GM21786 (cell line): ENCODE measurements around the gene TTLL11.

Experiments
- ATAC-seq: cut with Tn5 transposase; IDR thresholded peaks from one replicate; pipeline ENCODE4 v1.9.1; 2021; ENCODE audit not compliant: unreplicated experiment

The TTLL11 gene

DNA sequence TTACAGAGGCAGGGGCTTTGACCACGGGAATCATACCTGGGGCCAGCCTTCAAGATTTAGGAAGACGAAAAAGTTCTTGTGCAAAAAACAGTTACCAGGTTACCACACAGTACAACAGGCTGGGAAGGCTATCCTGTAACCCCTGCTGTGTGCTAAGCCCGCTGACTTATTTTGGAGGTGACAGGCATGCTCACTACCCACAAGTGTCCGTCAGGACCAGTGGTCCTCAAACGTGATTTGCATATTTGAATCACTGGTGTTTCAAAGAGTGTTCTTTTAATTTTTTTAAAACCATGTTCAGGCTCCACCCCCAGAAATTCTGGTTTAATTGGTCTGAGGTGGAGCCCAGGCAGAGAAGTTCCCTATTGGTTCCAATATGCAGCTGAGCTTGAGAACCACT, 146.6 kb downstream of the TTLL11 start:
- no peak for ATAC-seq

DNA sequence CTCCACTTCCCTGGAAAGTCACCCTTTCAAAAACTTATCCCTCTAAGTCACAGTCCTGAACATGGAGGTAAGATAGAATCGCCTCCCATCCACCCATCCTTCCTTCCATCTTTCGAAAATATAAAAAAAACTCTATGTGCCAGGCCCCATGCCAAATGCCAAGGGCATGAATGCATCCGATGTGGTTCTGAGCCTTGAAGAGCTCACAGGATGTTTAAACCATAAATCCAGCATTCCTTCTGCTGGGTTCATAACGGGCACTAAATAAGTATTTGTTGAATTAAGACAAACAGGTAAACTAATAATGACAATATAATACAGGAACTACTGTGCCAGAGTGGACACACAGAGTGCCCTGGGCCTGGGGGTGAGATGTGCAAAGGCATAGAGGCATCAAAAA, 147.3 kb downstream of the TTLL11 start:
- no peak for ATAC-seq

DNA sequence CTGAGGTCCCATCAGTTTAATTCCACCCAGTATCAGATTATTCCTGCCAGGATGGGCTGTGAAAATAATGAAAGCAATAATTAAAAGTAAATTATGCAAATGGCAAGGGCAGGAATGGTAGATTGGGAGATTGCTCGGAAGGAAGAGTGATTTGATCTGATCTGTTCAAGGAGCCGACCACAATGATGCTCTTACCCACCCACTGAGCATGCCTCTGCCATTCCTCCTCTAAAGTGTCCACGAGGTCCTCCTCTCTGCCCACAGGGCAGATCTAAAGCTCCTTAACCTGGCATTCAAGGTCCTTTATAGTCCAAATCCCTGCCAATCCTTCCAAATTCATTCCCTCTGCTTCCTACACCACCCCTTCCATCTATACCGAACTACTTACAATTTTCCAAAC, 147.8 kb downstream of the TTLL11 start:
- ATAC-seq = no peak

DNA sequence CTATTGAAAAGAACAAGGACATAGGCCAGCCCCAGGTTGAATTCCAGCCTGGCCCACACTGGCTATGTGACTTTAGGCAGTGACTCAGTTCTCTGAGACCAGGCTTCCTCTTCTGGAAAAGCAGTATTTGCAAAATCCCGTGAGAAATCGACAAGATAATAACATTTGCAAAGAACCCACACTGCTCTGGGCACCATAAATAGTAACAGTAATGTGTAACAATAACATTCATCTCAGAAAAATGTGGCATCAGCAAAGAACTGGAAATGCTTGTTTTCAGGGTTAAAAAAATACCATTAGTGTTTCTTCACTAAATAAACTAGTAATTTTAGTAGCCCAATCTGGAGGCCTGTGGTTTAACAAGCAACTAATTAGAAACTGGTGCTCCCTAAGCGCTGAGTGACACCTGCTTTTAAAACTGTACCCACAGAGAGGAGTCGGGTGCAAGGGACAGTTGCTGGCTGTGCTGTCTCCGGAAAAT, 148.4 kb downstream of the TTLL11 start:
- no peak for ATAC-seq

DNA sequence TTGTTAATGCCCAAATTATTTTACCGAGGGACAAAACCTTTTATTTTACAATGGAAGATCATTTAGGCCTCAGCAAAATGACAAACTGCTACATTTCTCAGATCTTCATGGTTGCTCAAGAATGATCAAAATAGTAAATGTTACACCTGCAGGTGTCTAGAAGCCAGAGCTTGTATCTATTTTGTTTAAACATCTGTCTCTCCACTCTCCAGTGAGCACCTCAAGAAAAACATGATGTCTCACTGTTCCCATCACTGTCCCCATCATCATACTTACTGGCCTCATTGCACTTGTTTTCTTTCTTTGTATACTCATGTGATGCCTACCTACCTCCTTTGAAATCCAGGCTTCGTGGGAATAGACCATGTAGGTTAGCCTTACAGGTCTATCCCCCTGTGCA, 149.6 kb downstream of the TTLL11 start:
- no peak for ATAC-seq

DNA sequence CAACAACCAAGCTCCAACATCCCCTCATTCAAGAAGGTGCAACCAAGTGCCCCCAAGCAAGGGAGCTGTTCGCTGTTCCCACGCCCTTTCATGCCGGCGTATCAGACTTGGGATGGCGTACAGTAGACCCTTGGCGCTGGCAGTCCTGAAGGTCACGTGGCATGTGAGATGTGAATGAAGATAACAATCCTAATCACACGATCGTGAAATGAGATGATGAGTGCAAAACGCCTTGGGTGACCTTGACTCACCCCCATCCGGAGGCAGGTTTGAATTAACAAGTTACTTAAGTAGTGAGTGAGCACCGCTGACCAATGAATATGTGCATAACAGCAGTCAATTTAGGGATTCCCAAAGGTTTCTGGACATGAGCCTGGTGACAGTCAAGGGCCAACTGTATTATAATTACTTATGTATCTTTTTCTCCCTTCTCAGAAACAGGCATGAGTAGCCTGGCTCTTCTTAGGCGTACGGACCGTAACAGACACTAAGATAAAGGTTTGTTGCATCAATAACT, 150.2 kb downstream of the TTLL11 start:
- no peak for ATAC-seq

DNA sequence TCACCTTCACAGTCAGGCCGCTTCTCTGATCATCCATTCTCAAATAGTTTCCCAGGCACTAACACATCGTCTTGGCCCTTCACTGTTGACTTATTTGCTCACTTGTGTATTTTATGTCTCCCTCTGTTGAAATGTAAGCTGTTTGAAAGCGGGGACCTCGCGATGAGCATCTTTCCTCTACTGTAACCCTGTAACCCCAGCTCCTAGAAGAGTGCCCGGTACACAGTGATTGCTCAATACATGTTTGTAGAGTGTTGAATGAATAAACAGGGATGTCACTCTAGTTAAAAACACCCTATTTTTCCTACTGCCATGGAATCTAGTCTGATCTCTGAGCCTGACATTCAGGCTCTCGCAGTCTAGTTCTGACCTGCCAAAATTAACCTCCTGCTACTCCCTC, 150.8 kb downstream of the TTLL11 start:
- no peak for ATAC-seq

DNA sequence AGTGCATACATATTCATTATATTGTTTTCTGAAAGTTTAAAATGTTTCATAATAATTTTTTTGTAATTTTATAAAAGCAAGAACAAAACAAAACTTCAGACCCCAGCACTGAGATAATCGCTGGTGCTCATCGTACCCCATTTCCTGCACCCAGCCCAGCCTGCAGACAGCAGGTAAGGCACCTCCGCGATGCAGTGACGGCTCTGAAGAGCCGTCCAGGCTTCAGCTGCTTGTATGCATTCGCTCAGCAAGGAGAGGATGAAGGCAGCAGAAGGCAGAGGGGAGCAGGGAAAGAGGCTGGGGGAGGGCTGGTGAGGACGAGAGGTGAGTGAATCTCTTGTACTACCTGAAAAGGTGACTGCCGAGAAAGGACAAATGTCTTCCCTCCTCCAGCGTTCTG, 153.5 kb downstream of the TTLL11 start:
- ATAC-seq = no peak

DNA sequence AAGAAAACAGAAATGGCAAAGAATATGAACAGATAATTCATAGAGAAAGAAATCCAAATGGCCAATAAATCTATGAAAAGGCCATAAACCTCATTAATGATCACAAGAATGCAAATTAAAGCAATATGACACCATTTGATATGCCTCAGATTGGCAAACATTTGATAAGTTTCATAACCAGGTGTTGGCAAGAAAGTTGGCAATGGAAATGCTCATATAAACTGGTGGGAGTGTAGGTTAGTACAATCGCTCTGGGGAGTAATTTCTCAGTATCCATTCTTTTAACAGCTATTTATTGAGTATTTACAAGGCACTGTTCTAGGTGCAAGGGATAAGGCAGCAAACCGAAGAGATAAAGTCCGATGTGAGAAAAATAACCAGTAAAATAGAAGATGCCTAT, 154.5 kb downstream of the TTLL11 start:
- no peak for ATAC-seq

DNA sequence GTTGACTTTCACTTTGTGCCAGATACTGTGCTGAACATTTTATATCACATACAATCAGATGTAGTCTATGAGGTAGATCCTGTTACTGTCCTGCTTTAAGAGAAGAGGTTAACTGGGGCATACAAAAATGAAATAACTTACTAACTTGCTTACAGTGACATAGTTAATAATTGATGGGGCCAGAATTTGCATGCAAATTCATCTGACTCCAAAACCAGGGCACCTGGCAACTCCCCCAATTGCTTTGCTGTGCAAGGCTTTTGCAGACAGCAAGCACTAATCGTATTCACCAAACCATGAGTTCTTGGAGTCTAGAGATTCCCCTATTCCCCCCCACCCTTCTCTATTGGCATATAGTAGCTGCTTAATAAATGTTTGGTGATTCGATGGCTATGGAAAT, 155.9 kb downstream of the TTLL11 start:
- ATAC-seq = no peak

DNA sequence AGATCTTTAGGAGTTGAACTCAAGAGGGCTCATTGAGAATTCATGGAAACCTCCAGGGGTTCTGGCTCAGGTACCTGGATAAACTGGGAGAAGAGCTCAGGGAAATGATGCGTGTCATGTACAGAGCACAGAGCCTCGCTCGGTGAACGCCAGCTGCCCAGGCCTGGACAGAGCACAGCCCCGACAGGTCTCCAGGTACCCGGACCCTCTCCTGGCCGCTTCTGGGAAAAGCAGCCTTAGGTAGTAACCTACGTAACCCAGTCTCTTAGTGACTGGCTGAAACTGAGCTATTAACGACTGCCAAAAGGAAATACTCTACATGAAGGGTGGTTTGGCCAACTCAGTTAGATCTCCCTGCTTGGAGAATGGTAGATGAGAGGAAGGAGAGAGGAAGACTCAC, 157.4 kb downstream of the TTLL11 start:
- ATAC-seq = no peak

DNA sequence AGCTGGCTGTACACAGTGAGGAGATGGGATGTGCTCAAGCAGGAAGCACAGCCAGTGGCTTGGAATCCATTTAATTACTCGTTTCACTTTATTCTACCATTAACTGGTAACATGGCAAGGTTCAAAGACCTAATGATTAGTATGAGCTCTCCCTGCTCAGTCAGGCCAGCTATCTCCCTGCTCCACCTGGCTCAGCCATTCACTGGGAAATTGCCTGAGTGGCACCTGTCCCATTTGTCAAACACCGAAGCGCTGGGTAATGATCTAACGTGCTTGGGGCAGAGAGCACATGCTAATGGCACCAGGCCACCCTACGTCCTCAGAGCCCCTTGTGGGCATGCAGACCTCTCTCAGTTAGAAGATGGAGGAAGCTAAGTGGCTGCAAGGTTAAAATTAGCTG, 162.2 kb downstream of the TTLL11 start:
- ATAC-seq = no peak

DNA sequence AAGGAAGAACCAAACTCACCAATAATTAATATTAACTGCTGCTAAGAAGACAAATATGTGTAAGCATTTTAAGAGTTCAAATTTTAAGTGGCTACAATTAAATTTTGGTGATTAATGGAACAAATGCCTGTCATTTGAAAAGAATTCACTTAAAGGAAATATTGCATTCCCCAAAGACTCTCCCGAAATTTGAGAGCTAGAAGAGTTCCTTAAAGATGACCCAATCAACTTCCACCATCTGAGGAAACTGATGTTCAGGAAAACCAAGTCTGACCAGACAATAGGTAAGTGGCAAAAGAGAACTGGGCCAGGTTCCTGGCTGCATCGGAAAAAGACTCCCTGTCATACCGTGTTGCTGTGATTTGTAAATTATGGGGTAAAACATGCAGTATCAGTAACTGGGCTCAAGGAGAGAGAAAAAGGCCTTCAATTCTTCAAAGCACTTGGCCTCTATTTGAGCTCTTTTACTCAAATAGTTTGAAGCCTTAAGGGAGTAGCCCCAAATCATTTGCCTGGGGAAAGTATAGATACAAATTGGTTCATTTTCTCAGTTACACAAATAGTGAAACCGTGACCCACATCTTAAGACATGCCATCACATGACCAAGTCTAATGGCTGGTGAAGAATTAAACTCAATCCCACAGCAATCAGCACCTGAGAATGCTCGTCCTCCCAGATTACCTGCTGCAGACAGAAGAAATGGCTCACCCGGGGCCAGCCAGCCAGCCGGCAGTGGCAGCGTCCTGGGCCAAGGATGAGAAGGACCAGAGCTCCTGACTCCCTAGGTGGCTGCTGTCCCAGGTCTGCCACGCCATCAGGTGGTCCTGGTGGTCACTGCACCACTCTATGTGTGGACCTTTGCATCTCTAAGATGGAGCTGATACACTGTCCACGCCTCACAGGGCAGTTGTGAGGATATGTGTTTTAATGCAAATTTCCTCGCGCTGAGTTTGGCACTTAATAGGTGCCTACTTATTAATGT, 162.9 kb downstream of the TTLL11 start:
- no peak for ATAC-seq

DNA sequence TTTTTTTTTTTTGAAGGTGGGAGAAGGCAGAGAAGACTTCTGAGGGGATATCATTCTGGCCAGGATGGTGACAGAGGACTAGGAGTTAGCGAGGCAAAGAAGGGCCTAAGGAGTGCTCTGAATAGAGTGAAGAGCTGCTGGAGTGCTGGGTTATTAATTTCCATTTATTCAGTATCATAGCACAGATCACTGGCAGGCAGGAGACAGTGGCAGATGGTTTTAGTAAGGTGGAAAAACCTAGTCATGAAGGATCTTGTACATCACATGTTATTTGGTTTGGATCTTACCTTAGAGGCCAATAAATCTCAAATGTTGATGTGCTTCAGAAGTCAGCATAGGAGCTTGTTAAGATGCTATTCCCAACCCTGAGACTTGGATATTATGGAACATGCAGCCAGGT, 165.5 kb downstream of the TTLL11 start:
- no peak for ATAC-seq

DNA sequence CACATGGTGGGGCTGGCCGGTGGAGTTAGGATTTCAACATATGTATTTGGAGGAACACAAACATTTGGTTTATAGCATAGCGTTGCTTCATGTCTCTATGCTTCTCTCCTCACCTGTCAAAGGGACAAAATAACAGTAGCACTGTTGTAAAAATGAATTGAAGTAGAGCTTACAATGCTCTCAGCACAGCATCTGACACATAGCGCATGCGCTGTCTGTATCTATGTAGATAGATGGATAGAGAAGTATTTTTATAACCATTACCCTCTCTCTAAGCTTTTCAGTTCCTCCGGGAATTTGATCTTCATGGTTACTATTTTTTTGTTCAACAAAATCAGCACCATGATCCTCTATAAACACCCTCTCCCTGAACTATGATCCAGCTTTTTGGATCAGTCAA, 166.0 kb downstream of the TTLL11 start:
- no peak for ATAC-seq

DNA sequence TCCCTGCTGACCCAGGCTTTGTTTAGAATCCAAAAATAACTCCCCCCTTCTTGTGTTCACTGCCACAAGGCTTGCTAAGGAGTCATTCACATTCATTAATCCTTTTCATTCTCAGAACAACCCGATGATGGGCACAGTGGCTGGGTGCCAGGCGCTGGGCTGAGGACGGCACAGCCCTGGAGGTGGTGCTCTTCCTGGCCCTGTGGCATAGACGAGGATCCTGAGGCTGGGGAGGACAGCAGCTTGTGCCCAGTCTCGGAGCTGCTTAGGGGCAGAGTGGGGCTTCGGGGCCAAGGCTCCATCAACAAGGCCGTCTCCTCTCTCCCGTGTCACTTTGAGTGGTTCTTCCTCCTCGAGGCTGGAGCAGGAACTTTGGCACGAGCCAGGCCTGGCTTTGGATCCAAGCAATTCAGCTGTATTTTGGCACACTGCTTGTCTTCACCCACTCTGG, 166.7 kb downstream of the TTLL11 start:
- ATAC-seq = no peak

DNA sequence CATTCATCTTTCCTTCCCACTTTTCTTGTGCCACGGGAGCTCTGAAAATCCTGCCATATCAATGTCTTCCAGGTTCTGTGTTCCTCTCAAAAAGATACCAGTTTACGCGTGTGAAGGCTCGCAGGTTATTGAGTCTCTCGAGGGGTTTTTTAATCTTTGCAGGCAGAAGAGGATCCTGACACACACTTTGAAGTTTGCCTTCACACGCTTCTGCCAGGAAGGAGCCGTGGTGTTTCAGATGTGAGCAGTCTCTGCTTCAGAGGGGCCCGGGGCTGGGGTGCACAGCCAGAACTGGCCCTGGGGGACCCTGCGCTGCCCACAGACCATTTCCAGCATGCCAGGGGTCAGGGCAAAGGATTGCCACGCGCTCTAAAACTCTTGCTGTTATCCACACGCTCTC, 167.2 kb downstream of the TTLL11 start:
- ATAC-seq = no peak

DNA sequence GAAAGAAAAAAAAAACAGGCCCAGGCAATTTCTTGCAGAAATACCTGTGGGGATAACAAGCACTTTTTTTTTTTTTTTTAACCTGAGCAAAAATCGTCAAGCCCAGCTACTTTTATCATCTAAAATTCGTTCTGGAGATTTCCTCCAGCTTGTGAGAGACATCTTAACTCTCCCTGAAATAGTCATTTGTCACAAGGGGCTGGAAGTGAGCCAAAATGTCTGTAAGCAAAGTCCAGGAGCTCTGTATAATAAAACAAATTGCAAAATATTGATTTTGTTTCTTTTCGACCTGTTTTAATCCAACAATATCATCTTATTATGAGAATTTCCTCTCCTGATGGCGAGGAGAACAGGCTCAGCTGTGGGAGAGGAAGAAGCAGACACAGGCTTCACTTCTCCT, 168.4 kb downstream of the TTLL11 start:
- ATAC-seq = no peak

DNA sequence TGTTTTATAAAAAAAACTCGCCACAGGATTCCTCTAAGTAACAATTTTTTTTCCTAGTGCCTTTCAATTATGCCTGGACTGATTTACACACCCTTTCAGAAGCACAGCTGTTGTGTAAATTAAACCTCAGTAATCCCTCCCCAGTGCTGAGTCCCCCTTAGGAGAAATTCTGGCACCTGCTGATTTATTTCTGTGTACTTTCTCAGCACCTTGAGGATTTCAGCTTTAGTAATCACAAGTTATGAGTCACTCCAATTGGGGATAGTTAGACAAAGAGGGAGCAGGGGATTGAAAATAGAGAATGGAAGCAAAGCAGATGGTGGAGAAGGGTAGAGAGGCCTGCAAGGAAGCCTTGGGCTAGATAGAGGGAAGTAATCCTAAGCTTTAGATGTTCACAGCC, 171.7 kb downstream of the TTLL11 start:
- ATAC-seq = no peak

DNA sequence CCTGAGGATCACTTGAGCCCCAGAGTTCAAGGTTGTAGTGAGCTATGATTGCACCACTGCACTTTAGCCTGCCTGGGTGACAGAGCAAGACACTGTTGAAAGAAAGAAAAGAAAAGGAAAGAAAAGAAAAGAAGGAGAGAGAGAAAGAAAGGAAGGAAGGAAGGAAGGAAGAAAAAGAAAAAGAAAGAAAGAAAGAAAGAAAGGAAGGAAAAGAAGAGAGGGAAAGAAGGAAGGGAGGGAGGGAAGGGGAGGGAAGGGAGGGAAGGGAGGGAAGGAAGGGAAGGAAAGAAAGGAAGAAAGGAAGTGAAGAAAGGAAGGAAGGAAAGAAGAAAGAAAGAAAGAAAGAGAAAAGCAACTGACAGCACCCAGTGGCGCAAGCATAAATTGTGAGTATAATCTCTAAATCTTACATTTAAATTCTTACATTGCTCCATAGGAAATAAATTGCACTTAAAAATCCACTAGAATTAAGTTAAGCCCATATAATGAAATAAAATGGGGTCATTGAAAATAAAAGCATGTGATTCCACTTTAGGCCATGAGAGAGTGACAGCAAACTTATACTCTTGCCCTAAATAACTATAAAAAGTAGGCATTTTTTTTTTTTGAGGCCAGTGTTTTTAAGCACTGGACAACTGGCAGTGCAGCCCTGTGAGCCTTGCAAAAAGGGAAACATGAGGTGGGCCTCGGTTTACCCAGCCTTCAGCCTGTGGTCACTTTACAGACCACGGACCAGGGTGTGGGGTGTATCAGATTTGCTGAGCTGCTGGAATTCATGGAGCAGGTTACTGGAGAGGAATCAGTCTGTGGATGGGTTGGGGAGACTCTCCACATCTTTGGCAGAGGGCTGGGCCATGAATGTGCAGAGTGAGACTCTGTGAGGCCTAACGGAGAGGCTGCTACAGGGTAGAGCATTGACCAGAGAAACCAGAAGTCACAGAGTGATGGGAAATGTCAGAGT, 175.5 kb downstream of the TTLL11 start:
- no peak for ATAC-seq

DNA sequence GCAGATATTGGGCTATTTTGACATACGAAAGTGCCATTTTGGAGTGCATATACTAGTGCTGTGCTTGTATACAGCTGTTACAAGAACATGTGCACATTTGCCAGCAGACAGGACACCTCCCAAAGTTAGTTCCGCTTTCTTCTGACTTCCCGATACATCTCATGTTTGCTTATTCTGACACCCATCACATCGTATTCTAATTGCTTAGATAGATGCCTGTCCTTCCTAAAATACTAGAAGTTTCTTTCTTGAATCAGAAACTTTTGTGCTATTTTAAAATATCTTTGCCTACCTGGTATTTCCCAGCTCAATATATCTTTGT, 177.8 kb downstream of the TTLL11 start:
- no peak for ATAC-seq
